Naive thymus-derived CD4-positive, alpha-beta T cell (primary cell): ENCODE measurements around the gene WAC. TPM values are rescaled to one million over a fixed set of nuclear protein-coding genes. Genes with fewer than 3 reads are reported as not detected.
A peak's percentile ranks its signal among the peaks of the same experiment; 100 is the strongest.

Experiments
- ATAC-seq: fragments of 150-1000 bp; cut with Tn5 transposase; 2 replicates; pipeline ENCODE4 v1.10.0; 2021; ENCODE audit warnings: mild to moderate bottlenecking, moderate library complexity
- CTCF ChIA-PET: fragments of 350-600 bp; sonication (Branson Sonifier 250); formaldehyde crosslinking; loops from one replicate; lab custom pipeline; 2021; ENCODE audit warnings: antibody characterized with exemption; lab: Charles Lee
- POLR2A ChIA-PET: fragments of 350-600 bp; sonication (Branson Sonifier 250); formaldehyde crosslinking; loops from one replicate; lab custom pipeline; 2021; ENCODE audit warnings: antibody characterized with exemption, inconsistent platforms; lab: Charles Lee
- DNase-seq, 9 donors: peaks; one replicate each; pipeline versions ENCODE4 v3.0.0 to v3.0.0-alpha.2; 2020 to 2022; ENCODE audit warnings: mixed read lengths in 1 of 9
- H3K27ac ChIP-seq: one replicate; pipeline ENCODE4 v1.7.0; 2013; ENCODE audit warnings: mild to moderate bottlenecking, low read depth, low read length, moderate library complexity
- H3K27me3 ChIP-seq, 2 donors: one replicate each; pipeline ENCODE4 v1.7.0; 2013; ENCODE audit warnings: low read length in 2 of 2, mild to moderate bottlenecking in 2 of 2, moderate library complexity in 2 of 2; ENCODE audit not compliant: control insufficient read depth in 2 of 2, insufficient read depth in 2 of 2
- H3K36me3 ChIP-seq, 3 experiments: 1 replicate in 2 of 3; 2 replicates in 1 of 3; pipeline ENCODE4 v1.7.0; 2013; ENCODE audit warnings: low read length in 3 of 3, mild to moderate bottlenecking in 3 of 3, moderate library complexity in 1 of 3; ENCODE audit not compliant: insufficient read depth in 3 of 3, control insufficient read depth in 2 of 3
- H3K4me1 ChIP-seq, 2 donors: one replicate each; pipeline ENCODE4 v1.7.0; 2013; ENCODE audit warnings: low read length in 2 of 2, mild to moderate bottlenecking in 2 of 2, moderate library complexity in 1 of 2; ENCODE audit not compliant: control insufficient read depth in 2 of 2, insufficient read depth in 2 of 2
- H3K4me3 ChIP-seq: 2 replicates; pipeline ENCODE4 v1.7.0; 2013; ENCODE audit warnings: mild to moderate bottlenecking, low read length
- H3K9me3 ChIP-seq, 3 experiments: 1 replicate in 2 of 3; 2 replicates in 1 of 3; pipeline ENCODE4 v1.7.0; 2013; ENCODE audit warnings: low read length in 3 of 3; ENCODE audit not compliant: control insufficient read depth in 2 of 3
- H3K27ac Mint-ChIP-seq, 9 donors: one replicate each; pipeline ENCODE4 v1.8.0; 2020 to 2022; ENCODE audit warnings: mixed read lengths in 9 of 9, mild to moderate bottlenecking in 8 of 9, moderate library complexity in 5 of 9, inconsistent platforms in 2 of 9
- H3K27me3 Mint-ChIP-seq, 5 donors: one replicate each; pipeline ENCODE4 v1.8.0; 2021 to 2022; ENCODE audit warnings: mixed read lengths in 5 of 5, mild to moderate bottlenecking in 1 of 5
- H3K36me3 Mint-ChIP-seq, 5 donors: one replicate each; pipeline ENCODE4 v1.8.0; 2020 to 2022; ENCODE audit warnings: mixed read lengths in 5 of 5, mild to moderate bottlenecking in 3 of 5, inconsistent platforms in 1 of 5
- H3K4me1 Mint-ChIP-seq, 7 donors: one replicate each; pipeline ENCODE4 v1.8.0; 2020 to 2022; ENCODE audit warnings: mixed read lengths in 7 of 7, mild to moderate bottlenecking in 3 of 7, inconsistent platforms in 1 of 7
- H3K4me3 Mint-ChIP-seq, 10 donors: one replicate each; pipeline ENCODE4 v1.8.0; 2020 to 2022; ENCODE audit warnings: mild to moderate bottlenecking in 10 of 10, mixed read lengths in 10 of 10, moderate library complexity in 6 of 10, inconsistent platforms in 2 of 10
- H3K9me3 Mint-ChIP-seq, 11 donors: one replicate each; pipeline ENCODE4 v1.8.0; 2020 to 2022; ENCODE audit warnings: mixed read lengths in 11 of 11, mild to moderate bottlenecking in 4 of 11, inconsistent platforms in 1 of 11, moderate library complexity in 1 of 11
- intact Hi-C, 2 donors: fragments of 100-400 bp; cut with micrococcal nuclease; formaldehyde crosslinking; loops; one replicate each; pipeline ENCODE4 v1.15.1; 2023
- polyA plus RNA-seq, 2 donors: library from polyadenylated mRNA; unstranded; fragments of 300-500 nt; fragmentation: Illumina TruSeq; gene quantifications; one replicate each; pipeline ENCODE4 v1.2.3, GENCODE V29; 2021
- total RNA-seq, 6 experiments: library from RNA in 5 of 6; stranded (reverse) in 5 of 6; gene quantifications; 1 replicate in 5 of 6; 2 replicates in 1 of 6; pipeline ENCODE4 v1.2.3 and lab custom pipeline; 2021 to 2026

The WAC gene
- total and polyA plus RNA-seq, 7 experiments from 2014 or later, result 86.0 to 184 (median 165) TPM

DNA sequence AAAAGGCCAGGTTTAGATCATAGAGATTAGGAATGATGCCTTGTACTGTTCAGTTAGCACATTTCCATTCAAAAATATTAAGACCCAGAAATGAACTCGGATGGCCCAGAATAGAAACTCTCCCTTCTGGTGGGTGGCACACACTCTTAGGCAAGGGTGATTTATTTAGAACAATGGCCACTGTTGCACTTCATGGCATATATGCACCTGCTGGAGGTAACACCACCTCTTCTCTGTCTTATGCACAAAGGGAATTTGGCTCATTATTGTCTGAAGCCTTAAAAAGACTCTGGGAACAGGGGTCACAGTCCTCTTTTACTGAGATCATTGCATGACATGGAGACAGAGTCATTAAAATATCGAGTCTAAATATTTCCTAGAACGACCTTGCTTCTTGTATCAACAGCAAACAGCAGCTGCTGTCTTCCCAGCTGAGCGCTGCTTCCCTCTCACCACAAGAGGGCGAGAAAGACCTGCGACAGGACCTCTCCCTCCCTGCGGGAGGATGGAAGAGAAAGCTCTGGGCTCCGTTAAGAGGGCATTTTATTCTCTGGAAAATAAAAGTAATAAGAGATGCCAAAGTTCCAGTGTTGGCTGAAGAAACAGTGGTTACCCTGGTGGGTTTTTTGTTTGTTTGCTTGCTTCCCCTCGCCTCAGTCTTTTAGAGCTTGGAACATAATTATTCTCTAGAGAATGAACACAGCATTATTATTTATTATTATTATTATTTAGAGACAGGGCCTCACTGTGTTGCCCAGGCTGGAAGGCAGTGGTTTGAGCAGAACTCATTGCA, 130.9 kb downstream of the WAC start:
- H3K9me3 ChIP-seq, result no peaks in the 10 kb centered on the region
- no peak overlapping the region for H3K27ac ChIP-seq
- ATAC-seq (peak; percentile 89), DNase-seq (peak; percentile 33 to 67 (median 58))
- peaks cover 0 to 8% of the 10 kb centered on the region in 2 donors for H3K27me3 ChIP-seq
- H3K27ac Mint-ChIP-seq, result no peak overlapping the region
- no peaks in the 10 kb centered on the region for H3K36me3 Mint-ChIP-seq
- peaks cover 5 to 11% (median 7%) of the 10 kb centered on the region in 7 donors for H3K4me1 Mint-ChIP-seq
- no peak overlapping the region for H3K4me3 ChIP-seq
- no peaks in the 10 kb centered on the region for H3K36me3 ChIP-seq
- CTCF ChIA-PET, result interaction anchor here (0.6 to 1.1 kb wide), 8 partner anchors 10 to 1346 kb away, joined by 3 to 4 read pairs (median 3); no protein-coding TSS in a partner anchor
- peaks cover 45 to 50% (median 49%) of the 10 kb centered on the region in 5 donors for H3K27me3 Mint-ChIP-seq
- H3K4me3 Mint-ChIP-seq, result no peak overlapping the region
- POLR2A ChIA-PET, result no interaction called here
- intact Hi-C loops, result loop anchor here (1.0 to 5.0 kb wide), 8 partner anchors 14 to 833 kb away; partner anchors contain the start of gene BAMBI (in 1 of the 2)
- H3K9me3 Mint-ChIP-seq, result no peaks in the 10 kb centered on the region
- H3K4me1 ChIP-seq, result peaks cover 0 to 5% of the 10 kb centered on the region in 2 donors

DNA sequence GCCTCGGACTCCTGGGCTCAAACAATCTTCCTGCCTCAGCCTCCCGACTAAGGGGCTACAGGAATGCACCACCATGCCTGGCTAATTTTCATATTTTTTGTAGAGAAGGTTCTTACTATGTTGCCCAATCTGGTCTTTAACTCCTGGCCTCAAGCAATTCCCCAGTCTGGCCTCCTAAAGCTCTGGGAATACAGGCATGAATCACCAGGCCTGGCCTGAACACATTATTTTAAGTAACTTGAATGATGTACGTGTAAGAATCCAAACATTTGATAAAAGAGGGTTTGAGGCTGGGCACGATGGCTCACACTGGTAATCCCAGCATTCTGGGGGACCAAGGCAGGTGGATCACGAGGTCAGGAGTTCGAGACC, 131.4 kb downstream of the WAC start:
- no peaks in the 10 kb centered on the region for H3K9me3 ChIP-seq
- H3K27ac Mint-ChIP-seq, result no peak overlapping the region
- intact Hi-C loops, result loop anchor here (1.0 to 5.0 kb wide), 7 partner anchors 13 to 832 kb away; partner anchors contain the start of gene BAMBI (in 1 of the 2)
- ChIA-PET CTCF (interaction anchor here (0.6 to 1.1 kb wide), 7 partner anchors 11 to 1346 kb away, joined by 3 to 4 read pairs (median 3); no protein-coding TSS in a partner anchor), POLR2A (no interaction called here)
- ATAC-seq, result no peak
- no peak overlapping the region for H3K27ac ChIP-seq
- no peak for DNase-seq
- no peaks in the 10 kb centered on the region for H3K36me3 ChIP-seq
- H3K4me1 ChIP-seq, result peaks cover 0 to 10% of the 10 kb centered on the region in 2 donors
- no peak overlapping the region for H3K4me3 ChIP-seq
- H3K36me3 Mint-ChIP-seq, result no peaks in the 10 kb centered on the region
- peaks cover 51 to 56% (median 55%) of the 10 kb centered on the region in 5 donors for H3K27me3 Mint-ChIP-seq
- H3K27me3 ChIP-seq, result peaks cover 0 to 8% of the 10 kb centered on the region in 2 donors
- peaks cover 0 to 2% (median 0%) of the 10 kb centered on the region in 11 donors for H3K9me3 Mint-ChIP-seq
- peaks cover 6 to 17% (median 13%) of the 10 kb centered on the region in 7 donors for H3K4me1 Mint-ChIP-seq
- H3K4me3 Mint-ChIP-seq, result no peak overlapping the region

GRCh38 chr10:28666751-28667467, 134.0 kb downstream of the WAC start:
- Histone ChIP-seq H3K27me3 (peaks cover 0 to 8% of the 10 kb centered on the region in 2 donors), H3K36me3 (no peaks in the 10 kb centered on the region), H3K9me3 (no peaks in the 10 kb centered on the region), H3K4me3 (no peak overlapping the region), H3K27ac (no peak overlapping the region), H3K4me1 (peaks cover 0 to 10% of the 10 kb centered on the region in 2 donors)
- POLR2A ChIA-PET, result no interaction called here
- H3K9me3 Mint-ChIP-seq, result peaks cover 0 to 2% (median 0%) of the 10 kb centered on the region in 11 donors
- no peak overlapping the region for H3K27ac Mint-ChIP-seq
- CTCF ChIA-PET, result no interaction called here
- peaks cover 6 to 19% (median 15%) of the 10 kb centered on the region in 7 donors for H3K4me1 Mint-ChIP-seq
- H3K27me3 Mint-ChIP-seq, result peaks cover 63 to 71% (median 68%) of the 10 kb centered on the region in 5 donors
- no peaks in the 10 kb centered on the region for H3K36me3 Mint-ChIP-seq
- DNase-seq, result no peak
- no peak for ATAC-seq
- intact Hi-C loops, result no loop called here
- no peak overlapping the region for H3K4me3 Mint-ChIP-seq

GRCh38 chr10:28668363-28669226, 135.7 kb downstream of the WAC start:
- Histone ChIP-seq H3K4me1 (peaks cover 0 to 10% of the 10 kb centered on the region in 2 donors), H3K36me3 (no peaks in the 10 kb centered on the region), H3K27me3 (peaks cover 0 to 8% of the 10 kb centered on the region in 2 donors), H3K27ac (no peak overlapping the region), H3K4me3 (no peak overlapping the region), H3K9me3 (no peaks in the 10 kb centered on the region)
- CTCF ChIA-PET, result no interaction called here
- ATAC-seq, result peak; percentile 67
- intact Hi-C loops, result loop anchor here in 1 of 2 donors (1.0 kb wide), 1 partner anchor 9 kb away; the partner anchor contains the start of gene BAMBI
- H3K27ac Mint-ChIP-seq, result peak overlapping the region in 2 of 9 donors; percentile 23 to 48
- peaks cover 6 to 19% (median 15%) of the 10 kb centered on the region in 7 donors for H3K4me1 Mint-ChIP-seq
- H3K4me3 Mint-ChIP-seq, result peak overlapping the region; percentile 40 to 81 (median 76)
- H3K9me3 Mint-ChIP-seq, result peaks cover 0 to 2% (median 0%) of the 10 kb centered on the region in 11 donors
- H3K36me3 Mint-ChIP-seq, result no peaks in the 10 kb centered on the region
- peaks cover 63 to 80% (median 72%) of the 10 kb centered on the region in 5 donors for H3K27me3 Mint-ChIP-seq
- POLR2A ChIA-PET, result no interaction called here
- DNase-seq, result peak in 3 of 9 donors; percentile 40 to 57 (median 48)

DNA sequence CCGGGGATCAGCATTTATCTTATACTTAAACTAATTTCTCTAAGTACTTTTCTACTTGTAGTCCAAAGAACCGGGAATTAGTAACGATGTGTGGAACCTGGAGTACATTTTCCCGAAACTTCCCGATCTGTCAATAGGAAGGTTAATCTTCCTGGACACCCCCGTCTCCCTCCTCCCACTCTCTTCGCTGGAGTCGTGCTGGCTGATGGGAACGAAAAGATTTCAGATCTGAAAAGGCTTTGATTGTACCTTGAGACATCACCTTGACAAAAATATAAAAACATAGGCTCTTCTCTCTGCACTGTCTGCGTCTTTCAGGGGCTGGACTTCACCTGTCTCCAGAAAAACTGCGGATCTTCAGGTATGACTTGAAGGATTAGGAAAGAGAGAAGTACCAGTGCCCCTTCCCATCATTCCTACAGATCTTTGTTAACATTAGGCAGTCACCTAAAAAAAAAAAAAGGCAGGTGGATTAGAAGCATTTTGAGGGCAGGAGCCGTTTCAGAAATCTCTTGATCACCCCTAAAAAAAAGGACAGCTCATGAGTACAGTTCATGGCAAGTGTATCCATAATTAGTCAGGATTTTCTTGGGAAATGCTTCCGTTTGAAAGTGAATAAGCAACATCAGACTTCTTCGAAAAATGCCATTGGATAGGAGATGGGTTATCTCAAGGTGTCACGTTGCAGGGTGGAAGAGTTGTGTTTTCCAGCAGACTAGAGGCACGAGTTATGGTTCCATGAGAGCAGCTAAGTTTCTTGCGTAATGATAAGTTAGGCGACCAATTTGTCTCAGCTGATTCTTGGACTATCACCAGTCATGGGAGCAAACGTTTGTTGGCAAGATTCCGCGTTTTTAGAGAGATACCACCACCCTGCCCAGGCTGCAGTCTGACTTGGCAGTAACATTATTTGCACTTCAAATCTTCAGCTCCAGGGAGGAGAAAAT, 136.6 kb downstream of the WAC start:
- no peak overlapping the region for H3K4me3 ChIP-seq

More for the DNA sequence above, 136.6 kb downstream of the WAC start:
- CTCF ChIA-PET, result no interaction called here
- peaks cover 0 to 8% of the 10 kb centered on the region in 2 donors for H3K27me3 ChIP-seq
- no peak for ATAC-seq
- Mint-ChIP-seq H3K4me1 (peaks cover 6 to 16% (median 15%) of the 10 kb centered on the region in 7 donors), H3K36me3 (no peaks in the 10 kb centered on the region), H3K27ac (no peak overlapping the region), H3K27me3 (peaks cover 66 to 82% (median 77%) of the 10 kb centered on the region in 5 donors), H3K4me3 (peak overlapping the region in 9 of 10 donors; percentile 61 to 81 (median 76)), H3K9me3 (peaks cover 0 to 2% (median 0%) of the 10 kb centered on the region in 11 donors)
- no peaks in the 10 kb centered on the region for H3K36me3 ChIP-seq
- H3K9me3 ChIP-seq, result no peaks in the 10 kb centered on the region
- no peak overlapping the region for H3K27ac ChIP-seq
- peaks cover 0 to 10% of the 10 kb centered on the region in 2 donors for H3K4me1 ChIP-seq
- intact Hi-C loops, result loop anchor here (10.0 kb wide), 2 partner anchors 365 to 1065 kb away; partner anchors contain the start of gene MPP7 (in 1 of the 2)
- POLR2A ChIA-PET, result no interaction called here
- no peak for DNase-seq
